ENCODE data around the gene CKS2.

CKS2 gene

DNA sequence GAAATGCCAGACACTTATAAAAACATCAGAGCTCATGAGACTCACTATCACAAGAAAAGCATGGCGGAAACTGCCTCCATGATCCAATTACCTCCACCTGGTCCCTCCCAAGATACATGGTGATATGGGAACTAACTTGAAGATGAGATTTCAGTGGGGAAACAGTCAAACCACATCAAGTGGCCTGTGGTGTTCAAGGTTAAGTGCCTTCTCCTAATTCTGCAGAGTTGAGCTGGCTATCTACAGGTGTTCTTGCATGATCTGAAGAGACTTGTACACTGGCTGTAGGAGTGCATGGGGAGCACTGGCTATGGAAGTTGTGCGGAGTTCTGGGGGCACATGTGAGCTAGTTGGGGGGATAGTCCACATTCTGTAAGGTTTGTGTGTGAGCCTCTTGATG, 34.0 kb upstream of the CKS2 start:
- TF ChIP-seq, protein P1, sequence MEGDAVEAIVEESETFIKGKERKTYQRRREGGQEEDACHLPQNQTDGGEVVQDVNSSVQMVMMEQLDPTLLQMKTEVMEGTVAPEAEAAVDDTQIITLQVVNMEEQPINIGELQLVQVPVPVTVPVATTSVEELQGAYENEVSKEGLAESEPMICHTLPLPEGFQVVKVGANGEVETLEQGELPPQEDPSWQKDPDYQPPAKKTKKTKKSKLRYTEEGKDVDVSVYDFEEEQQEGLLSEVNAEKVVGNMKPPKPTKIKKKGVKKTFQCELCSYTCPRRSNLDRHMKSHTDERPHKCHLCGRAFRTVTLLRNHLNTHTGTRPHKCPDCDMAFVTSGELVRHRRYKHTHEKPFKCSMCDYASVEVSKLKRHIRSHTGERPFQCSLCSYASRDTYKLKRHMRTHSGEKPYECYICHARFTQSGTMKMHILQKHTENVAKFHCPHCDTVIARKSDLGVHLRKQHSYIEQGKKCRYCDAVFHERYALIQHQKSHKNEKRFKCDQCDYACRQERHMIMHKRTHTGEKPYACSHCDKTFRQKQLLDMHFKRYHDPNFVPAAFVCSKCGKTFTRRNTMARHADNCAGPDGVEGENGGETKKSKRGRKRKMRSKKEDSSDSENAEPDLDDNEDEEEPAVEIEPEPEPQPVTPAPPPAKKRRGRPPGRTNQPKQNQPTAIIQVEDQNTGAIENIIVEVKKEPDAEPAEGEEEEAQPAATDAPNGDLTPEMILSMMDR (conservative IDR thresholded peaks at IDR 0.05; ENCODE audit: low read depth, low read length): no peak
- H3K36me3 ChIP-seq (ENCODE audit: insufficient read depth): no peaks in the 10 kb centered on the region
- no peaks in the 10 kb centered on the region for H4K20me1 ChIP-seq (ENCODE audit: insufficient read depth)
- H3K27me3 ChIP-seq (ENCODE audit: insufficient read depth, low read depth): no peaks in the 10 kb centered on the region
- H2AFZ ChIP-seq (ENCODE audit: low read depth): no peak overlapping the region
- no peak overlapping the region for H3K27ac ChIP-seq
- peaks cover 26% of the 10 kb centered on the region for H3K4me1 ChIP-seq (ENCODE audit: low read depth, poor library complexity, severe bottlenecking)
- H3K79me2 ChIP-seq (ENCODE audit: insufficient read depth, low read depth): no peaks in the 10 kb centered on the region
- no peak overlapping the region for H3K4me3 ChIP-seq (IDR thresholded peaks at IDR 0.05; ENCODE audit: insufficient read depth, low read depth, low read length)
- no peak overlapping the region for H3K4me2 ChIP-seq
- no peak overlapping the region for H3K9ac ChIP-seq

DNA sequence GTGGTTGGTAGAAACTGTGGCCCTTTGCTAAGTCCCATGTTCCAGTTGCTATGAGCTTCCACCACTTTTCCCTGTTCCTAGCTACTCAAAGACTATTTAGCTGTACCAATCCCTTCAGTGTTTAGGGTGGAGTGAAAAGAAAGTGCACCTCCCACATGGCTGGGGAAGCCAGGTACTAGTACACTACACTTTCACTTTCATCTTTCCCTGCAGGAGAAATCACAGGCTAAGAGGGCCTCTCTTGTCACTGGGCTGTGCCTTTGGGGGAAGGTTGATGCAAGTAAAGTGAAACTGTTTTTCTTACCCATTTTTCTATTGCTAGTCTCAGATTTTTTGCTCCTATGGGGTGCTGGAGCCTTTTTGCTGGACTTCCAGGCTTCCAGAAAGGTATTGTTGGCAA, 33.5 kb upstream of the CKS2 start:
- TF ChIP-seq, protein P1 (conservative IDR thresholded peaks at IDR 0.05; ENCODE audit: low read depth, low read length): no peak
- H3K27ac ChIP-seq: no peak overlapping the region
- H4K20me1 ChIP-seq (ENCODE audit: insufficient read depth): no peaks in the 10 kb centered on the region
- no peaks in the 10 kb centered on the region for H3K79me2 ChIP-seq (ENCODE audit: insufficient read depth, low read depth)
- no peak overlapping the region for H2AFZ ChIP-seq (ENCODE audit: low read depth)
- H3K36me3 ChIP-seq (ENCODE audit: insufficient read depth): no peaks in the 10 kb centered on the region
- H3K27me3 ChIP-seq (ENCODE audit: insufficient read depth, low read depth): no peaks in the 10 kb centered on the region
- H3K4me2 ChIP-seq: peak overlapping the region; percentile 18; the same call in 1 of the 2 replicates
- H3K4me1 ChIP-seq (ENCODE audit: low read depth, poor library complexity, severe bottlenecking): peaks cover 26% of the 10 kb centered on the region
- no peak overlapping the region for H3K9ac ChIP-seq
- no peak overlapping the region for H3K4me3 ChIP-seq (IDR thresholded peaks at IDR 0.05; ENCODE audit: insufficient read depth, low read depth, low read length)

DNA sequence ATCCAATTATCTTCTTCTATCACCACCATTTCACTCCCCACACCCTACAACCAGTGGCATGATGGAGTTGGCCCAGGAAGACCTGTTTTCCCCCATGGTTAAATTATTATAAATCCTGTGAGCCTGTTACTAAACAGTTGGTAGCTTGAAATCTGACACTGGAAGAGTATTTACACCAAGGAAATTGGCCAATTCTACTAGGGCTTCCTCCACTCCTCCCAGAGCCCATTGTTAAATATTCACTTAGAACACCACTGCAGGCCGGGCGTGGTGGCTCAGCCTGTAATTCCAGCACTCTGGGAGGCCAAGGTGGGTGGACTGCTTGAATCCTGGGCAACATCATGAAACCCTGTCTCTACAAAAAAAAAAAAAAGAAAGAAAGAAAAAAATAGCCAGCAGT, 32.4 kb upstream of the CKS2 start:
- no peaks in the 10 kb centered on the region for H3K79me2 ChIP-seq (ENCODE audit: insufficient read depth, low read depth)
- H3K9ac ChIP-seq: no peak overlapping the region
- H3K4me2 ChIP-seq: no peak overlapping the region
- no peaks in the 10 kb centered on the region for H3K36me3 ChIP-seq (ENCODE audit: insufficient read depth)
- no peaks in the 10 kb centered on the region for H4K20me1 ChIP-seq (ENCODE audit: insufficient read depth)
- peaks cover 26% of the 10 kb centered on the region for H3K4me1 ChIP-seq (ENCODE audit: low read depth, poor library complexity, severe bottlenecking)
- H3K4me3 ChIP-seq (IDR thresholded peaks at IDR 0.05; ENCODE audit: insufficient read depth, low read depth, low read length): no peak overlapping the region
- H3K27me3 ChIP-seq (ENCODE audit: insufficient read depth, low read depth): no peaks in the 10 kb centered on the region
- H2AFZ ChIP-seq (ENCODE audit: low read depth): no peak overlapping the region
- H3K27ac ChIP-seq: no peak overlapping the region
- TF ChIP-seq, protein P1 (conservative IDR thresholded peaks at IDR 0.05; ENCODE audit: low read depth, low read length): no peak

DNA sequence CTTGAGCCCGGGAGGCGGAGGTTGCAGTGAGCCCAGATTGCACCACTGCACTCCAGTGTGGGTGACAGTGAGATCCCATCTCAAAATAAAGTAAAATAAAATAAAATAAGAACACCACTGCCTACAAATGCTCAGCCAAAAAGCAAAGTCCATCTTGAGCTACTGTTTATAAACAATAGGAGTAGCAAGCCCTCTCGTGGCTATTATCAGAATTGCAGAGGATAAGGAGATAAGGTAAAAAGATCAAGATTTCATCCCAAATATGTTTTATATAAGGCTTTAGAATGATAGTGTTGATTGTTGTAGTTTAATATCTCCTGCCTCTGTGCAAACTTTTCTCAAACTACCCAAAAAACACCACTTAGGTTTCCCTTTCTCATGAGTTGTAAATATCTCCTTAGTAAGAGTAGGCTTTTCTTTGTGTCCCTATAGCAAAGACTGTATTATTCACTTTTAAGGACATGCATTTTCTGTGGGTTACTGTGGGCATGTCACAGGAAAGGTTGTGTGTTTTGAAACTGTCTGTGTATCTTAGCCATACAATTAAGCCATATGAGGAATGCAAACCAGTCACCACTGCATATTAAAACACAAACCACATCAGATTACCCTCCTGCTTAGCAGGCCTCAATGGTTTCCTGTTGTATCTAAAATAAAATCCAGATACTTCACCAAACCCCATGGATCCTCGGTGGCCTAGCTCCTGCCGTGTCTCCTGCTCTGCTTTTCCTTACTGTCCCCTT, 31.8 kb upstream of the CKS2 start:
- Histone ChIP-seq H3K9ac (no peak overlapping the region), H3K27ac (no peak overlapping the region), H3K27me3 (ENCODE audit: insufficient read depth, low read depth) (no peaks in the 10 kb centered on the region), H3K4me3 (IDR thresholded peaks at IDR 0.05; ENCODE audit: insufficient read depth, low read depth, low read length) (no peak overlapping the region), H4K20me1 (ENCODE audit: insufficient read depth) (no peaks in the 10 kb centered on the region), H3K4me2 (no peak overlapping the region), H3K36me3 (ENCODE audit: insufficient read depth) (no peaks in the 10 kb centered on the region), H2AFZ (ENCODE audit: low read depth) (no peak overlapping the region), H3K79me2 (ENCODE audit: insufficient read depth, low read depth) (no peaks in the 10 kb centered on the region), H3K4me1 (ENCODE audit: low read depth, poor library complexity, severe bottlenecking) (peaks cover 26% of the 10 kb centered on the region)
- TF ChIP-seq, protein P1 (conservative IDR thresholded peaks at IDR 0.05; ENCODE audit: low read depth, low read length): peak; percentile 77

All from KMS-11 (cell line).